Naive thymus-derived CD4-positive, alpha-beta T cell (primary cell): Measurements from ENCODE around the gene PRKCA. TPM values are rescaled to one million over a fixed set of nuclear protein-coding genes. Genes with fewer than 3 reads are reported as not detected.

ENCODE experiments used
- ATAC-seq: fragments of 150-1000 bp; cut with Tn5 transposase; 2 replicates; pipeline ENCODE4 v1.10.0; 2021; ENCODE audit warnings: mild to moderate bottlenecking, moderate library complexity
- CTCF ChIA-PET: fragments of 350-600 bp; sonication (Branson Sonifier 250); formaldehyde crosslinking; loops from one replicate; lab custom pipeline; 2021; ENCODE audit warnings: antibody characterized with exemption; lab: Charles Lee
- POLR2A ChIA-PET: fragments of 350-600 bp; sonication (Branson Sonifier 250); formaldehyde crosslinking; loops from one replicate; lab custom pipeline; 2021; ENCODE audit warnings: antibody characterized with exemption, inconsistent platforms; lab: Charles Lee
- DNase-seq, 9 donors: peaks; one replicate each; pipeline versions ENCODE4 v3.0.0 to v3.0.0-alpha.2; 2020 to 2022; ENCODE audit warnings: mixed read lengths in 1 of 9
- H3K27ac ChIP-seq: one replicate; pipeline ENCODE4 v1.7.0; 2013; ENCODE audit warnings: mild to moderate bottlenecking, low read depth, low read length, moderate library complexity
- H3K27me3 ChIP-seq, 2 donors: one replicate each; pipeline ENCODE4 v1.7.0; 2013; ENCODE audit warnings: low read length in 2 of 2, mild to moderate bottlenecking in 2 of 2, moderate library complexity in 2 of 2; ENCODE audit not compliant: control insufficient read depth in 2 of 2, insufficient read depth in 2 of 2
- H3K36me3 ChIP-seq, 3 experiments: 1 replicate in 2 of 3; 2 replicates in 1 of 3; pipeline ENCODE4 v1.7.0; 2013; ENCODE audit warnings: low read length in 3 of 3, mild to moderate bottlenecking in 3 of 3, moderate library complexity in 1 of 3; ENCODE audit not compliant: insufficient read depth in 3 of 3, control insufficient read depth in 2 of 3
- H3K4me1 ChIP-seq, 2 donors: one replicate each; pipeline ENCODE4 v1.7.0; 2013; ENCODE audit warnings: low read length in 2 of 2, mild to moderate bottlenecking in 2 of 2, moderate library complexity in 1 of 2; ENCODE audit not compliant: control insufficient read depth in 2 of 2, insufficient read depth in 2 of 2
- H3K4me3 ChIP-seq: 2 replicates; pipeline ENCODE4 v1.7.0; 2013; ENCODE audit warnings: mild to moderate bottlenecking, low read length
- H3K9me3 ChIP-seq, 3 experiments: 1 replicate in 2 of 3; 2 replicates in 1 of 3; pipeline ENCODE4 v1.7.0; 2013; ENCODE audit warnings: low read length in 3 of 3; ENCODE audit not compliant: control insufficient read depth in 2 of 3
- H3K27ac Mint-ChIP-seq, 9 donors: one replicate each; pipeline ENCODE4 v1.8.0; 2020 to 2022; ENCODE audit warnings: mixed read lengths in 9 of 9, mild to moderate bottlenecking in 8 of 9, moderate library complexity in 5 of 9, inconsistent platforms in 2 of 9
- H3K27me3 Mint-ChIP-seq, 5 donors: one replicate each; pipeline ENCODE4 v1.8.0; 2021 to 2022; ENCODE audit warnings: mixed read lengths in 5 of 5, mild to moderate bottlenecking in 1 of 5
- H3K36me3 Mint-ChIP-seq, 5 donors: one replicate each; pipeline ENCODE4 v1.8.0; 2020 to 2022; ENCODE audit warnings: mixed read lengths in 5 of 5, mild to moderate bottlenecking in 3 of 5, inconsistent platforms in 1 of 5
- H3K4me1 Mint-ChIP-seq, 7 donors: one replicate each; pipeline ENCODE4 v1.8.0; 2020 to 2022; ENCODE audit warnings: mixed read lengths in 7 of 7, mild to moderate bottlenecking in 3 of 7, inconsistent platforms in 1 of 7
- H3K4me3 Mint-ChIP-seq, 10 donors: one replicate each; pipeline ENCODE4 v1.8.0; 2020 to 2022; ENCODE audit warnings: mild to moderate bottlenecking in 10 of 10, mixed read lengths in 10 of 10, moderate library complexity in 6 of 10, inconsistent platforms in 2 of 10
- H3K9me3 Mint-ChIP-seq, 11 donors: one replicate each; pipeline ENCODE4 v1.8.0; 2020 to 2022; ENCODE audit warnings: mixed read lengths in 11 of 11, mild to moderate bottlenecking in 4 of 11, inconsistent platforms in 1 of 11, moderate library complexity in 1 of 11
- intact Hi-C, 2 donors: fragments of 100-400 bp; cut with micrococcal nuclease; formaldehyde crosslinking; loops; one replicate each; pipeline ENCODE4 v1.15.1; 2023
- polyA plus RNA-seq, 2 donors: library from polyadenylated mRNA; unstranded; fragments of 300-500 nt; fragmentation: Illumina TruSeq; gene quantifications; one replicate each; pipeline ENCODE4 v1.2.3, GENCODE V29; 2021
- total RNA-seq, 6 experiments: library from RNA in 5 of 6; stranded (reverse) in 5 of 6; gene quantifications; 1 replicate in 5 of 6; 2 replicates in 1 of 6; pipeline ENCODE4 v1.2.3 and lab custom pipeline; 2021 to 2026

The PRKCA gene
- total and polyA plus RNA-seq, 7 experiments from 2014 or later: 4.1 to 186 (median 122) TPM

DNA sequence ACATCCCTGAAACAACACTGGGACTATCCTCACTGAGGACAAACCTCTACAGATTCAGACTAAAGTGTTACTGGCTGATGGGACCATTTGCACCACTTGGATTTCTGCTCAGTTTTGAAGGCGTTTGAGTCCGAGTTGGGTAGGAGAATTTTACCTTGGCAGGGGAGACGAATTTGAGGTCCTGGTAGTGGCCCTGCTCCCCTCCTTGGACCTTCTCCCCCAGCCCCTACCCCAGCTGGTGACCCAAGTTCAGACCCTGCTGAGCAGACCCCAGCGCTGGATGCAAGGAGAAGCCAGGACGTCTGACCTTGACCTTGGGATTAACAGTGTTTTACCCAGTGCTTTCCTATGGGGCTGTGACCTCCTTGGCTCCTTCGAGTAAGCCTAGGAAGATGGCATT is 546.1 kb downstream of the PRKCA start:
- ATAC-seq: no peak

DNA sequence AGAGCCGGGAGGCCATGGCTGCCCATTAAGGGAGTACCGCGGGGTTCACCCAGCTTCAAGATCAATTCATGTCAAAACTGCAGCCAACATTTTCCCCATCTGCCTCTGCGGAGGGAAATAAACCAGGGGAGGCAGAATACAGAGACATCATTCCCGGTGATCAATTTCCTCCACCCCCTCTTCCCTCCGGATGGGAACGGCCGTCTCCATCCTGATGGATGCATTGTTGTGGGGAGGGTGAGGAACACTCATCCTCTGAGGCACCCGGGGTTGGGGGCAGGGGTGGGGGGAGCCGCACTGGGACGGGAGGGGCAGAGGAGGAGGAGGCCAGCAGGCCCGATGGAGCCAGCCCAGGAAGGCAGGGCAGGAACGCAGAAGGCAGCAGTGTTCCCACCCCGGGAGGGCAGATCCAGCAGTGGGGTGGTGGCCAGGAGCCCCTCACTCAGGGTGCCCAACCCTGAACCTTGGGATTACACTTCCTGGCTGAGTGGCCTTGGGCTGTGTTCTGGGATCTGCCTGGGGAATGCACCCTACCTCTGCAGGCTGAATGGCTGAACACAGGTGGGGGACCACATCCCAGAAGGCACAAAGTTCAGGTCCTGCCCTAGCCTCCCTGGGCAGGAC is 546.7 kb downstream of the PRKCA start:
- POLR2A ChIA-PET: no interaction called here
- intact Hi-C loops: no loop called here
- DNase-seq (no peak), ATAC-seq (no peak)
- H3K27me3 Mint-ChIP-seq: peaks cover 6 to 19% (median 15%) of the 10 kb centered on the region in 5 donors
- Histone ChIP-seq H3K36me3 (no peaks in the 10 kb centered on the region), H3K4me1 (no peaks in the 10 kb centered on the region), H3K4me3 (no peak overlapping the region), H3K27me3 (no peaks in the 10 kb centered on the region), H3K27ac (no peak overlapping the region), H3K9me3 (peaks cover 0 to 8% (median 0%) of the 10 kb centered on the region in 3 experiments)
- no peaks in the 10 kb centered on the region for H3K36me3 Mint-ChIP-seq
- H3K4me1 Mint-ChIP-seq: no peaks in the 10 kb centered on the region
- no peak overlapping the region for H3K27ac Mint-ChIP-seq
- peaks cover 0 to 23% (median 3%) of the 10 kb centered on the region in 11 donors for H3K9me3 Mint-ChIP-seq
- CTCF ChIA-PET: no interaction called here
- no peak overlapping the region for H3K4me3 Mint-ChIP-seq

More for the DNA sequence above, 546.1 kb downstream of the PRKCA start:
- intact Hi-C loops: no loop called here
- Mint-ChIP-seq H3K27me3 (peaks cover 6 to 23% (median 15%) of the 10 kb centered on the region in 5 donors), H3K27ac (no peak overlapping the region), H3K4me1 (no peaks in the 10 kb centered on the region), H3K4me3 (no peak overlapping the region), H3K9me3 (peaks cover 0 to 23% (median 3%) of the 10 kb centered on the region in 11 donors), H3K36me3 (no peaks in the 10 kb centered on the region)
- Histone ChIP-seq H3K27ac (no peak overlapping the region), H3K9me3 (peaks cover 0 to 8% (median 0%) of the 10 kb centered on the region in 3 experiments), H3K4me3 (no peak overlapping the region), H3K36me3 (no peaks in the 10 kb centered on the region), H3K4me1 (no peaks in the 10 kb centered on the region), H3K27me3 (no peaks in the 10 kb centered on the region)
- DNase-seq: no peak
- ChIA-PET CTCF (no interaction called here), POLR2A (no interaction called here)

DNA sequence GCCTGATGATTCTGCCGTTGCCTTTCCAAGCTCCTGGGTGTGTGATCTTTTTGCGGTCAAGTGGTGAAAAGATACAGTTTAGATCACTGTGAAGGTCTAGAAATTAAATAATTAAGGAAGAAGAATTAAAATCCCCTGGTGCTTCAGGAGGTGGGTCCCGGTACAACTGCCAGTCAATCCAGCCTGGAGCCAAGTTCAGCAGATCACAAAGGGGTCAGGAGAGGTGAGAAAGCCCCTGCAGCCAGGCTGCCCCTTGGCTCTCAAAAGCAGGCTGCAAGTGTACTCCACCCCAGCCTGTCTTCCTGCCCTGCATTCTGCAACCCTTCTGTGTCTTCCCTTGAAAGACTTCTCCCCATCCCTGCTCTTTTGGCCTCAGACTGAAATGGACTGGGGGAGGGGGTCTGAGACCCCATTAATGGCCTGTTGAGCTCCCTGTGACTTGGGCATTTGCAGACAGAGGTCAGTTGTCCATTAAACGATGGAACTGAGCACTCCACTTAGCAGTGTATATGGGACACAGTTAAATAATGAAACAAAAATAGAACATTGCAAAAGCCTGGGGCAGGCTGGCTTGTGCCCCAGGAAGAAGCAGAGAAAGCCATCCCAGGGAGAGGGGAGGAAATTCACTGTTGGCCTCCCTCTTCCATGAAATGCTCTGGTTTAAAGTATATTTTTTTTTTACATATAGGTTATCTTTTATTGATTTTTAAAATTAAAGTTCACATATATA is 547.6 kb downstream of the PRKCA start:
- peaks cover 0 to 27% (median 4%) of the 10 kb centered on the region in 11 donors for H3K9me3 Mint-ChIP-seq

DNA sequence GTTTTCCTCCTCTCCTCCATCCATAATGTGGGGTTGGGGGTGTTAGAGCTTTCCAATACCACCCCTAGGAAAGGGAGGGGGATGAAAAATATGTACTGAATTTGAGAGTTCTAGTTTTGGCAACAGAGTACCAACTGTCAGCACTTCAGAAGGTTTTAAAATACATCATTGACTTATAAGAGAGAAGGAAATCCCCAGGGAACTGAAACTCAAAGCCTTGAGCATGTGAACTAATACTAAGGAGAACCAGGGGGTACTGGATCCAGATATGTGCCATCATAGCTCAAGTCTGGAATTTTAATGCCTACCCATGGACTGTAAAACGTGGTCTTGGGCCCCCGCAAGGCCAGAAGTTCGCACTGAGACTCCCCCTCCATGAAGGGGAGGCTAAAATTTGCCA is 548.3 kb downstream of the PRKCA start:
- no peaks in the 10 kb centered on the region for H3K27me3 ChIP-seq
- H3K4me3 ChIP-seq: no peak overlapping the region
- no peak for ATAC-seq
- no peaks in the 10 kb centered on the region for H3K4me1 ChIP-seq
- H3K36me3 ChIP-seq: no peaks in the 10 kb centered on the region
- Mint-ChIP-seq H3K9me3 (peaks cover 0 to 27% (median 4%) of the 10 kb centered on the region in 11 donors), H3K4me3 (no peak overlapping the region), H3K4me1 (no peaks in the 10 kb centered on the region), H3K36me3 (no peaks in the 10 kb centered on the region), H3K27ac (no peak overlapping the region), H3K27me3 (peaks cover 6 to 19% (median 10%) of the 10 kb centered on the region in 5 donors)
- no peak for DNase-seq
- ChIA-PET CTCF (no interaction called here), POLR2A (no interaction called here)
- intact Hi-C loops: no loop called here
- peaks cover 0 to 8% (median 0%) of the 10 kb centered on the region in 3 experiments for H3K9me3 ChIP-seq
- H3K27ac ChIP-seq: no peak overlapping the region

More for the DNA sequence above, 547.6 kb downstream of the PRKCA start:
- intact Hi-C loops: no loop called here
- POLR2A ChIA-PET: no interaction called here
- ATAC-seq (no peak), DNase-seq (no peak)
- Histone ChIP-seq H3K36me3 (no peaks in the 10 kb centered on the region), H3K27me3 (no peaks in the 10 kb centered on the region), H3K9me3 (peaks cover 0 to 8% (median 0%) of the 10 kb centered on the region in 3 experiments), H3K27ac (no peak overlapping the region), H3K4me1 (no peaks in the 10 kb centered on the region), H3K4me3 (no peak overlapping the region)
- Mint-ChIP-seq H3K27ac (no peak overlapping the region), H3K27me3 (peaks cover 6 to 19% (median 12%) of the 10 kb centered on the region in 5 donors), H3K4me1 (no peaks in the 10 kb centered on the region), H3K36me3 (no peaks in the 10 kb centered on the region), H3K4me3 (no peak overlapping the region)
- CTCF ChIA-PET: no interaction called here

DNA sequence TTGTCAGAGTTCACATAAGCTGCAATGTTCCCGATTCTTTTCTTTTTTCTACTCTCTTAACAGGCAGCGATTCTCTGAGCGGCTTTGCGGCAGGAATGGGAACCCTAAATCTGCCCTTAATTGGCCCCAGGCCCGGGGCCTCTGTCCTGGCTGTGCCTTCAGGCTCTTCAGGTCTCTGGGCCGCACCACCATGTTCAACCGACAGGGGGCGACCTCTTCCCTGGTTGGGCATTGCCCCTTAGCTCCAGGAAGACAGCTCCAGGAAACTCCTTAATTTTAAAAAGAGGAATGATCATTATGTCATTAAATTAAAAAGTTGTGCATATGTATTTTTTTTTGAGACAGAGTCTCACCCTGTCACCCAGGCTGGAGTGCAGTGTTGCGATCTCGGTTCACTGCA is 552.8 kb downstream of the PRKCA start:
- Histone ChIP-seq H3K27me3 (no peaks in the 10 kb centered on the region), H3K27ac (no peak overlapping the region), H3K4me3 (no peak overlapping the region), H3K36me3 (no peaks in the 10 kb centered on the region), H3K9me3 (no peaks in the 10 kb centered on the region), H3K4me1 (no peaks in the 10 kb centered on the region)
- Mint-ChIP-seq H3K27me3 (peaks cover 0 to 9% (median 6%) of the 10 kb centered on the region in 5 donors), H3K4me1 (peaks cover 0 to 2% (median 0%) of the 10 kb centered on the region in 7 donors), H3K27ac (no peak overlapping the region), H3K4me3 (no peak overlapping the region), H3K36me3 (no peaks in the 10 kb centered on the region), H3K9me3 (peaks cover 0 to 9% (median 1%) of the 10 kb centered on the region in 11 donors)
- POLR2A ChIA-PET: no interaction called here
- intact Hi-C loops: no loop called here
- peak in 1 of 9 donors; percentile 26 for DNase-seq
- no peak for ATAC-seq
- CTCF ChIA-PET: no interaction called here

DNA sequence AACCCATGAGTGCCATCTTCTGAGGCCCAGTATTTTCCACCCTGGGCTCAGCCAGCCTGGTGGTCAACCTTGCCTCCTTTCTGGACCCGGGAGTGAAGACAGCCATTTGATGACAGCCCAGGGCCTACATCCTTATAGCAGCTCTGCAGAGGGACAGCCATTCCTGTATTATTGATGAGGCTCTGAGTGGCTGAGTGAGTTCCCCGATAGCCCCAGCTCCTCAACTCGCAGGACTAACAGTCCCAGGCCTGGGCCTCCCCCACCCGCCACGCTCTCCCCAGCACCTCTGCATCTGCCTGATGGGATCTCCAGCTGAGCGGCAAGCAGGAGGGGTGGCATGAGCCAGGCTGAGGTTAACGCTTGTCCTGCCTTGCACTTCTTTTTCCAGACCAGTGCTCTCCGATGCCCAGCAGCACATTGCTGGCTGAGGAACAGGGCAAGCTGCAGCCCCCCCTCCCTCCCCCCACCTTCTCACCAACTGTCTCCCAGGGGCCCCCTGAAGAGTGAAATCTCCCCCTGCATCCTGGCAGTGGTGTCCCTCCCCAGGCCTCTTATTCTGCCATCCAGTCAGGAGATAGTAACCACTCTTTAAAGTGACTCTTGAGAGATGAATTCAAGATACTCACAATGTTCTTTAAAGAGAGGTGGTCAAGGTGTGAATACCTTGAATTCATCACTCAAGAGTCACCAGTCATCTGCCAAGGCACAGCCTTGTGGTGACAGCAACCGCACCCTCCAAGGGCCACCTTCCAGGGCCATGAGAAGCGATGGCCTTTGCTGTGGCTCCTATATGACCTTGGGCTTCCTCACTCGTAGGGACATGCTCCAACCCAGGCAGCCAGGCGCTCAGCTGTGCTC is 556.0 kb downstream of the PRKCA start:
- H3K9me3 ChIP-seq: no peaks in the 10 kb centered on the region
- H3K9me3 Mint-ChIP-seq: peaks cover 0 to 20% (median 3%) of the 10 kb centered on the region in 11 donors
- H3K27ac Mint-ChIP-seq: no peak overlapping the region
- H3K36me3 Mint-ChIP-seq: peaks cover 0 to under 1% (median 0%) of the 10 kb centered on the region in 5 donors
- POLR2A ChIA-PET: no interaction called here
- CTCF ChIA-PET: no interaction called here
- DNase-seq: no peak
- H3K4me3 ChIP-seq: no peak overlapping the region
- peaks cover 0 to 13% (median 6%) of the 10 kb centered on the region in 5 donors for H3K27me3 Mint-ChIP-seq
- no peak overlapping the region for H3K27ac ChIP-seq
- no peak overlapping the region for H3K4me3 Mint-ChIP-seq
- H3K4me1 Mint-ChIP-seq: peaks cover 0 to 2% (median 0%) of the 10 kb centered on the region in 7 donors
- no peaks in the 10 kb centered on the region for H3K27me3 ChIP-seq
- no peaks in the 10 kb centered on the region for H3K4me1 ChIP-seq
- intact Hi-C loops: no loop called here
- no peak for ATAC-seq
- H3K36me3 ChIP-seq: no peaks in the 10 kb centered on the region
